HG02981 (cell line): ENCODE measurements around the gene CFAP77.

Experiments
- ATAC-seq: cut with Tn5 transposase; IDR thresholded peaks from one replicate; pipeline ENCODE4 v1.9.1; 2021; ENCODE audit warnings: mild to moderate bottlenecking, moderate library complexity; ENCODE audit not compliant: unreplicated experiment

Gene CFAP77

GRCh38 chr9:132407196-132407595, 2.8 kb upstream of the CFAP77 start:
- no peak for ATAC-seq

GRCh38 chr9:132408521-132408920, 1.5 kb upstream of the CFAP77 start:
- ATAC-seq = no peak

- ATAC-seq = no peak
Measured at GRCh38 chr9:132410642-132411041, 631 bp downstream of the CFAP77 start.

GRCh38 chr9:132411091-132411508, 1.1 kb downstream of the CFAP77 start:
- ATAC-seq = peak; percentile 42

GRCh38 chr9:132412089-132412488, 2.1 kb downstream of the CFAP77 start:
- no peak for ATAC-seq

GRCh38 chr9:132413926-132414325, 3.9 kb downstream of the CFAP77 start:
- ATAC-seq = no peak

- no peak for ATAC-seq
Measured at GRCh38 chr9:132414731-132415130, 4.7 kb downstream of the CFAP77 start.

- ATAC-seq = no peak
Measured at GRCh38 chr9:132415181-132415580, 5.2 kb downstream of the CFAP77 start.

GRCh38 chr9:132418726-132419363, 8.8 kb downstream of the CFAP77 start:
- no peak for ATAC-seq

GRCh38 chr9:132422574-132422973, 12.6 kb downstream of the CFAP77 start:
- ATAC-seq = no peak

GRCh38 chr9:132423503-132423902, 13.5 kb downstream of the CFAP77 start:
- ATAC-seq = no peak

- ATAC-seq = no peak
Measured at GRCh38 chr9:132424857-132425674, 15.1 kb downstream of the CFAP77 start.

GRCh38 chr9:132425675-132426062, 15.7 kb downstream of the CFAP77 start:
- no peak for ATAC-seq

GRCh38 chr9:132426639-132427414, 16.8 kb downstream of the CFAP77 start:
- no peak for ATAC-seq

GRCh38 chr9:132430998-132431397, 21.0 kb downstream of the CFAP77 start:
- ATAC-seq = no peak

GRCh38 chr9:132434881-132435280, 24.9 kb downstream of the CFAP77 start:
- no peak for ATAC-seq

GRCh38 chr9:132439153-132439552, 29.1 kb downstream of the CFAP77 start:
- no peak for ATAC-seq

GRCh38 chr9:132440735-132441134, 30.7 kb downstream of the CFAP77 start:
- ATAC-seq = no peak

GRCh38 chr9:132441404-132441803, 31.4 kb downstream of the CFAP77 start:
- ATAC-seq = no peak

- no peak for ATAC-seq
Measured at GRCh38 chr9:132443951-132444607, 34.1 kb downstream of the CFAP77 start.

GRCh38 chr9:132446887-132447286, 36.9 kb downstream of the CFAP77 start:
- no peak for ATAC-seq
